ENCODE measurements around the gene BICC1.

DNA sequence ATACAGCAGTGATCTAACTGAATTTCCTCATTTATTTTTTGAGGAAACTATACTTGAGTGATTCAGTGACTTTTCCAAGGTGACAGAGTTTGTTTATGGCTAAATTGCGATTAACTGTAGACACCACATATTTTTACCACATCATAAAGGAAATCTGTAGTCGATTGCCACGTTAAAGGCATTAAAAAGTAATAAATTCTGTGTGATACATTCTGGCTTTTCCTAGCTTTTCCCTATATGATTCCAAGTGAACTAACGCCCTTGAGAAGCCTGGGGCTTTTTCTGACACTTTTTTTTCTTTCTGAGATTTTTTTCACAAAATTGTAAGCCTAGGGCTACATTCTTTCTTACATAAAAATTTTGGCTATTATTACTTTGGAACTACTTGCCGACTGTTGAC, 266.9 kb downstream of the BICC1 start:
- no peak for TF ChIP-seq EZH2 (IDR thresholded peaks at IDR 0.05; ENCODE audit: borderline replicate concordance, low read length)
- TF ChIP-seq, protein P1, sequence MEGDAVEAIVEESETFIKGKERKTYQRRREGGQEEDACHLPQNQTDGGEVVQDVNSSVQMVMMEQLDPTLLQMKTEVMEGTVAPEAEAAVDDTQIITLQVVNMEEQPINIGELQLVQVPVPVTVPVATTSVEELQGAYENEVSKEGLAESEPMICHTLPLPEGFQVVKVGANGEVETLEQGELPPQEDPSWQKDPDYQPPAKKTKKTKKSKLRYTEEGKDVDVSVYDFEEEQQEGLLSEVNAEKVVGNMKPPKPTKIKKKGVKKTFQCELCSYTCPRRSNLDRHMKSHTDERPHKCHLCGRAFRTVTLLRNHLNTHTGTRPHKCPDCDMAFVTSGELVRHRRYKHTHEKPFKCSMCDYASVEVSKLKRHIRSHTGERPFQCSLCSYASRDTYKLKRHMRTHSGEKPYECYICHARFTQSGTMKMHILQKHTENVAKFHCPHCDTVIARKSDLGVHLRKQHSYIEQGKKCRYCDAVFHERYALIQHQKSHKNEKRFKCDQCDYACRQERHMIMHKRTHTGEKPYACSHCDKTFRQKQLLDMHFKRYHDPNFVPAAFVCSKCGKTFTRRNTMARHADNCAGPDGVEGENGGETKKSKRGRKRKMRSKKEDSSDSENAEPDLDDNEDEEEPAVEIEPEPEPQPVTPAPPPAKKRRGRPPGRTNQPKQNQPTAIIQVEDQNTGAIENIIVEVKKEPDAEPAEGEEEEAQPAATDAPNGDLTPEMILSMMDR (IDR thresholded peaks at IDR 0.05; ENCODE audit: low read length), result no peak

Measured in OCI-LY1 (cell line).